Sigmoid colon (tissue), 7 donors: ENCODE data around the gene MYPN. TPM values are rescaled to one million over a fixed set of nuclear protein-coding genes. Genes with fewer than 3 reads are reported as not detected.
"Not testable (repeated sequence)": the region's sequence is repeated elsewhere in the genome, so short reads cannot be mapped to it uniquely, and the experiment has no call there.

ENCODE experiments used
- DNase-seq: peaks from one replicate; pipeline ENCODE4 v3.0.0-alpha.2; 2019
- H3K27ac ChIP-seq, 4 donors: fragments of 200-600 bp; sonication (generic); one replicate each; pipeline ENCODE4 v1.5.1; 2016 to 2019; ENCODE audit warnings: mild to moderate bottlenecking in 1 of 4
- H3K27me3 ChIP-seq, 3 donors: fragments of 200-600 bp; sonication (generic); one replicate each; pipeline ENCODE4 v1.5.1; 2019; ENCODE audit warnings: mild to moderate bottlenecking in 1 of 3
- H3K36me3 ChIP-seq, 4 donors: fragments of 200-600 bp; sonication (generic); one replicate each; pipeline ENCODE4 v1.5.1; 2016 to 2019
- H3K4me1 ChIP-seq, 4 donors: fragments of 200-600 bp; sonication (generic); one replicate each; pipeline ENCODE4 v1.5.1; 2017 to 2019
- H3K4me3 ChIP-seq, 4 donors: fragments of 200-600 bp; sonication (generic); one replicate each; pipeline ENCODE4 v1.5.1; 2017 to 2019; ENCODE audit warnings: mild to moderate bottlenecking in 2 of 4, moderate library complexity in 1 of 4
- H3K9me3 ChIP-seq, 4 donors: fragments of 200-600 bp in 3 of 4; sonication (generic) in 3 of 4; one replicate each; pipeline versions ENCODE4 v1.5.1 to v1.6.1; 2013 to 2019
- EP300 ChIP-seq, 4 donors: sonication (generic); formaldehyde crosslinking; IDR thresholded peaks; one replicate each; pipeline ENCODE4 v1.6.1; 2017; ENCODE audit warnings: antibody characterized with exemption in 4 of 4
- POLR2A ChIP-seq, 2 donors: fragments of 450-650 bp; IDR thresholded peaks; one replicate each; pipeline ENCODE4 v1.6.1; 2016; ENCODE audit warnings: antibody characterized with exemption in 2 of 2, mild to moderate bottlenecking in 2 of 2, moderate library complexity in 2 of 2
- POLR2AphosphoS5 ChIP-seq, 4 donors: sonication (generic); formaldehyde crosslinking; IDR thresholded peaks; one replicate each; pipeline ENCODE4 v1.6.1; 2017; ENCODE audit warnings: antibody characterized with exemption in 4 of 4
- WGBS, 2 donors: extraction: QIAGEN DNeasy Blood & Tissue Kit; methylation state at CpG; one replicate each; pipeline ENCODE4 v1.1.7; 2013; 5-methylcytosine and 5-hydroxymethylcytosine counted together
- intact Hi-C: fragments of 100-400 bp; cut with DNase I; formaldehyde crosslinking; loops from one replicate; pipeline ENCODE4 v1.15.1; 2023
- polyA plus RNA-seq, 3 donors: library from polyadenylated mRNA; stranded (reverse); fragments of 200-250 nt; gene quantifications; one replicate each; pipeline ENCODE4 v1.2.3, GENCODE V29; 2013
- total RNA-seq, 4 donors: library from RNA; depleted of rRNA; stranded (reverse); fragments of >200 nt; gene quantifications; one replicate each; pipeline ENCODE4 v1.1.0, GENCODE V29; 2016
- TF ChIP-seq, protein P1 (sequence below), 4 experiments: fragments of 450-650 bp in 3 of 4; fragments of 200-600 bp in 1 of 4; IDR thresholded peaks; one replicate each; pipeline ENCODE4 v1.5.1; 2016 to 2019; ENCODE audit warnings: antibody characterized with exemption in 4 of 4, mild to moderate bottlenecking in 3 of 4, moderate library complexity in 2 of 4
- donor health status: healthy with polysubstance abuse.
- donor health status: Bipolar disorder and iron deficiency.
- donor health status: healthy.

Gene MYPN
- total and polyA plus RNA-seq, 7 donors = 0.23 to 1.6 (median 0.60) TPM; not detected in 4

DNA sequence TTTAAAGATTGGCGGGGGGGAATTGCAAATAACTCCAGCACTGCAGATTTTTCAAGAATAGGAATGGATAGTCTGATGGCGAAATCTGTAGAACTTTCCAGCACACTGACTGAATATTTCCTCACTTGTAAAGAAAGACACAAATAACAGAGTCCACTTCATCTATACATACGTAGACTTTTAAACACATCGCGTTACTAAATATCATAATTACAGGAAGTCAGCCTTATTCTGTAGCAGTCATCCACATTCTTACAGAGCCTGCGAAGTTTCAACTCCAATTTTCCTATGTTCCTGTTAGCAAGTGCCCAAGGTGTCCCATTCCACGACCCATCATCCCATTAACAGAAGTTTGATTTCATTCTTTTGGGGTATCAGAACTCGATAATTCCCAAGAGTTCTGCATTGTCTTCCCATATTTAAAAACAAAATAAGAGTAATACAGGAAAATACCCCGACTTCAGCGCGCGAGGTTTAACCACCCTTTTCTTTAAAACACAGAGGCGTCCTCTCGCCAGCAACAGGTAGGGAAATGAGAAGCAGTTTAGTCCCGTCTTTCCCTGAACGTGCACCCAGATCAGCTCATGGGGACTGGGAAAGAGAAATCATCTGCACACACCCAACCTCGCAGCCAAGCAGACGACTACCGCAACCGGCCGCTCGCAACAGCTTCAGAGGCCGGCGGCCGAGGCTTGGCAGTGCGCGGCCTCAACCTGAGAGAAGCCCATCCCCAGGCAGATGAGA, 35.1 kb upstream of the MYPN start:
- H3K27ac ChIP-seq = peak overlapping the region; percentile 94 to 100 (median 98)
- peaks cover 0 to 41% (median 32%) of the 10 kb centered on the region in 4 donors for H3K4me1 ChIP-seq
- no peak for TF ChIP-seq EP300 (IDR thresholded peaks at IDR 0.05)
- TF ChIP-seq, protein P1, sequence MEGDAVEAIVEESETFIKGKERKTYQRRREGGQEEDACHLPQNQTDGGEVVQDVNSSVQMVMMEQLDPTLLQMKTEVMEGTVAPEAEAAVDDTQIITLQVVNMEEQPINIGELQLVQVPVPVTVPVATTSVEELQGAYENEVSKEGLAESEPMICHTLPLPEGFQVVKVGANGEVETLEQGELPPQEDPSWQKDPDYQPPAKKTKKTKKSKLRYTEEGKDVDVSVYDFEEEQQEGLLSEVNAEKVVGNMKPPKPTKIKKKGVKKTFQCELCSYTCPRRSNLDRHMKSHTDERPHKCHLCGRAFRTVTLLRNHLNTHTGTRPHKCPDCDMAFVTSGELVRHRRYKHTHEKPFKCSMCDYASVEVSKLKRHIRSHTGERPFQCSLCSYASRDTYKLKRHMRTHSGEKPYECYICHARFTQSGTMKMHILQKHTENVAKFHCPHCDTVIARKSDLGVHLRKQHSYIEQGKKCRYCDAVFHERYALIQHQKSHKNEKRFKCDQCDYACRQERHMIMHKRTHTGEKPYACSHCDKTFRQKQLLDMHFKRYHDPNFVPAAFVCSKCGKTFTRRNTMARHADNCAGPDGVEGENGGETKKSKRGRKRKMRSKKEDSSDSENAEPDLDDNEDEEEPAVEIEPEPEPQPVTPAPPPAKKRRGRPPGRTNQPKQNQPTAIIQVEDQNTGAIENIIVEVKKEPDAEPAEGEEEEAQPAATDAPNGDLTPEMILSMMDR (IDR thresholded peaks at IDR 0.05) = no peak
- TF ChIP-seq POLR2A (IDR thresholded peaks at IDR 0.05) = no peak
- TF ChIP-seq POLR2AphosphoS5 (IDR thresholded peaks at IDR 0.05) = no peak
- H3K36me3 ChIP-seq = peaks cover 0 to 20% (median 0%) of the 10 kb centered on the region in 4 donors
- H3K27me3 ChIP-seq = no peaks in the 10 kb centered on the region
- no peaks in the 10 kb centered on the region for H3K9me3 ChIP-seq
- no peak for DNase-seq
- WGBS, 2 donors = 0 to 1% methylated on average over 27 of the region's 27 CpGs
- intact Hi-C loops = loop anchor here (2.0 kb wide), 2 partner anchors 189 to 259 kb away; partner anchors contain the start of genes HNRNPH3, PBLD and SIRT1
- peak overlapping the region; percentile 74 to 100 (median 81) for H3K4me3 ChIP-seq

DNA sequence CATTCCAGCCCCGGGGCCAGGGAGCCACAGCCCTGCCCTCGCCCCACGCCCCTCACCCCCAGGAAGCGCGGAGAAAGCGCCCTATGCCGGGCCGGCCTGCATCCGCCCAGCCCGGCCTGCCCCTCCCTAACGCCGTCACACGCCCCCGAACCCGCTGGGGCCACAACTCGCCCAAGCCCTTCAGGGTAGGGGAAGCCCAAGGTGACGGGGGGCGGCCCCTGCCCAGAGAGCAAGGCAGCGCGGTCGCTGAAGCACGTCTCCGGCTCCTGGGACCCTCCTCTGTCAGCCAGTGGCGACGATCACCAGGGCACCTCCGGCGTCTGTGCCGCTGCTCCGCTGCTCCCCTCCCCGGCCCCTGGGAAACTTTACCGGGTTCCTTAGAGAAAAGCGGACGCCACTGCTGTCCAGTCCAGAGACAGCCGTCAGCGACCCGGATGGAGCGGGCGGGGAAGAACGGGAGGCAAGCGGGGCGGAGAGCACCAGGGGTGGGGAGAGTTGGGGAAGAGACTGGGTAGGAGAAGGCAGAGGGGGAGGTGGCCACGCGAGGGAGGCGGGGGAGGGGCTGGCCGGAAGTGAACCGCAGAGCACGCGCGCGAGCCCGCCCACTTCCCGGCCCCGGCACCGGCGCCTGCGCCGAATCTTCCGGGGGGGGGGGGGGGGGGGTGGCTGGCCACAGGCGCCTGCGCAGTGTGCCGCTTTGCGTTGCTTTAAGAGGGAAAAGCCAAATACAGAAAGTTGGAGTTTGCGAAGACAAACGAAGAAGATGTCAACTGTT, 34.3 kb upstream of the MYPN start, which contains the start of gene HERC4:
Gene HERC4 (minus strand): TSS at position 509 of the 775 bp plus-strand sequence. CDS start 2,175 bp downstream, outside the sequence.
- WGBS, 2 donors = 0 to 1% methylated on average over 63 to 64 of the region's 64 CpGs
- Histone ChIP-seq H3K27ac (peak within 1 kb of the TSS; percentile 94 to 100 (median 98)), H3K9me3 (no peaks in the 10 kb centered on the region), H3K4me3 (peak within 1 kb of the TSS; percentile 74 to 100 (median 81)), H3K27me3 (no peaks in the 10 kb centered on the region), H3K36me3 (peaks cover 0 to 13% (median 0%) of the 10 kb centered on the region in 4 donors), H3K4me1 (peaks cover 0 to 41% (median 32%) of the 10 kb centered on the region in 4 donors)
- peak; percentile 98 for DNase-seq
- TF ChIP-seq POLR2A (IDR thresholded peaks at IDR 0.05) (peak; percentile 70 to 77), POLR2AphosphoS5 (IDR thresholded peaks at IDR 0.05) (peak; percentile 86 to 93 (median 91)), EP300 (IDR thresholded peaks at IDR 0.05) (no peak)
- intact Hi-C loops = loop anchor here (2.0 to 5.0 kb wide), 3 partner anchors 190 to 258 kb away; partner anchors contain the start of genes HNRNPH3, PBLD and SIRT1

DNA sequence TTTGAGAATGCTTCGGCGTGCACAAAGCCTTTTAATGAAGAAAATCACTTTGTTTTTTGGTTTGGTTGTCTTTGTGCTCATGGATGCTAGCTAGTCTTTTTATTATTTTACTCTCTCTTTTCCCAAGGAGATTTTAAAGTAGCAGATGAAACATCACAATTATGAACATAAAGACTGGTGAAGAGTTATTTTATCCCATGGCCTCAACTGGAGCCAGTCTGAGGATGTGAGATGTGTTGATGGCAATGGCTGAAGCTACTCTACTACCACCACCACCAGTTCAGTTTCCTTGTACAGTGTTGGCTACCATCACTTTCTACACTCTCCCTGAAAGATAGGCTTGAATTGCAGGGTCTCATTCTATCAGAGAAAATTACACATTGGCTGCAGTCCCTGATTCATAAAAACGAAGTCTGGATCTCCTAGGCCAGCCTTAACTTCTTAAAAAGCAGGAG, 33.7 kb upstream of the MYPN start:
- H3K27ac ChIP-seq = peak overlapping the region; percentile 94 to 100 (median 98)
- WGBS, 2 donors = 31% methylated on average over 3 of the region's 3 CpGs
- H3K4me1 ChIP-seq = peaks cover 0 to 41% (median 32%) of the 10 kb centered on the region in 4 donors
- DNase-seq = no peak
- no peaks in the 10 kb centered on the region for H3K27me3 ChIP-seq
- H3K36me3 ChIP-seq = peaks cover 0 to 8% (median 0%) of the 10 kb centered on the region in 4 donors
- H3K9me3 ChIP-seq = no peaks in the 10 kb centered on the region
- intact Hi-C loops = loop anchor here (2.0 to 5.0 kb wide), 3 partner anchors 191 to 257 kb away; partner anchors contain the start of genes HNRNPH3, PBLD and SIRT1
- TF ChIP-seq EP300 (IDR thresholded peaks at IDR 0.05) (no peak), POLR2AphosphoS5 (IDR thresholded peaks at IDR 0.05) (no peak), POLR2A (IDR thresholded peaks at IDR 0.05) (no peak)
- TF ChIP-seq, protein P1 (IDR thresholded peaks at IDR 0.05) = no peak
- H3K4me3 ChIP-seq = peak overlapping the region in 3 of 4 donors; percentile 74 to 100 (median 75)

DNA sequence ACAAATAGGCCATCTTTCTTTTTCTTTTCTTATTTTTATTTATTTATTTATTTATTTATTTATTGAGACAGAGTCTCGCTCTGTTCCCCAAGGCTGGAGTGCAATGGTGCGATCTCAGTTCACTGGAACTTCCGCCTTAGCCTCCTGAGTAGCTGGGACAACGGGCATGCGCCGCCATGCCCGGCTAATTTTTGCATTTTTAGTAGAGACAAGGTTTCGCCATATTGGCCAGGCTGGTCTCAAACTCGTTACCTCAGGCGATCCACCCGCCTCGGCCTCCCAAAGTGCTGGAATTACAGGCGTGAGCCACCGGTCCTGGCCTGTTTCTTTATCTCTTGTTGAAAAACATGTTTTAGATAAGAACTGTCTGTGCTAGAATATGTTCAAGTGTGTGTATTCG, 33.2 kb upstream of the MYPN start:
- intact Hi-C loops = loop anchor here (5.0 kb wide), 1 partner anchor 224 kb away; no protein-coding TSS in a partner anchor
- DNase-seq, H3K27me3 ChIP-seq, H3K4me3 ChIP-seq, H3K9me3 ChIP-seq, H3K27ac ChIP-seq, H3K36me3 ChIP-seq: not testable (repeated sequence)
- 98% methylated on average over 15 of the region's 15 CpGs for WGBS, 2 donors
- peaks cover 0 to 36% (median 30%) of the 10 kb centered on the region in 4 donors for H3K4me1 ChIP-seq

DNA sequence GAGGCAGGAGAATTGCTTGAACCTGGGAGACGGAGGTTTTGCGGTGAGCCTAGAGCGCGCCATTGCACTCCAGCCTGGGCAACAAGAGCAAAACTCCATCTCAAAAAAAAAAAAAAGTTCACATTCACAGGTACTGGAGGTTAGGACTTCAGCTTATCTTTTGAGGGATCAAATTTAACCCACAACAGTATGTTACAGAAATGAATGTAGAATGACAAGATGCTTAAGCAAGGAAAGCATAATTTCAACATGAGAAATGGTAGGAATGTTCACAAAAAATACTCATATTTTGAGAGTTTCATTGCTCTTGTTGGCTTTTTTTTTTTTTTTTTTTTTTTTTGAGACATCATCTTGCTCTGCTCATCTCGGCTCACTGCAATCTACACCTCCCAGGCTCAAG, 32.3 kb upstream of the MYPN start:
- no peaks in the 10 kb centered on the region for H3K36me3 ChIP-seq
- WGBS, 2 donors = 96 to 97% methylated on average over 5 of the region's 5 CpGs
- no peaks in the 10 kb centered on the region for H3K9me3 ChIP-seq
- peaks cover 0 to 26% (median 22%) of the 10 kb centered on the region in 4 donors for H3K4me1 ChIP-seq
- H3K4me3 ChIP-seq = no peak overlapping the region
- TF ChIP-seq, protein P1 (IDR thresholded peaks at IDR 0.05) = no peak
- no peak for TF ChIP-seq POLR2AphosphoS5 (IDR thresholded peaks at IDR 0.05)
- no peak for TF ChIP-seq POLR2A (IDR thresholded peaks at IDR 0.05)
- TF ChIP-seq EP300 (IDR thresholded peaks at IDR 0.05) = no peak
- H3K27ac ChIP-seq = no peak overlapping the region
- no peak for DNase-seq
- H3K27me3 ChIP-seq = no peaks in the 10 kb centered on the region
- intact Hi-C loops = loop anchor here (5.0 kb wide), 1 partner anchor 225 kb away; no protein-coding TSS in a partner anchor
